B cell (primary cell): ENCODE data around the gene FTO. TPM values are rescaled to one million over a fixed set of nuclear protein-coding genes. Genes with fewer than 3 reads are reported as not detected.

Source experiments
- ATAC-seq: fragments of 200-7000 bp; cut with Tn5 transposase; one replicate; pipeline ENCODE4 v1.10.0; 2021; ENCODE audit warnings: low read depth, mild to moderate bottlenecking, moderate number of reproducible peaks, moderate library complexity
- CTCF ChIA-PET: fragments of 350-600 bp; sonication (Branson Sonifier 250); formaldehyde crosslinking; loops from one replicate; lab custom pipeline; 2021; ENCODE audit warnings: antibody characterized with exemption, inconsistent platforms; lab: Charles Lee
- POLR2A ChIA-PET: fragments of 350-600 bp; sonication (Branson Sonifier 250); formaldehyde crosslinking; loops from one replicate; lab custom pipeline; 2021; ENCODE audit warnings: antibody characterized with exemption; lab: Charles Lee
- DNase-seq: peaks from one replicate; pipeline ENCODE4 v3.0.0; 2013
- H2AFZ ChIP-seq: 2 replicates; pipeline ENCODE4 v1.6.1; 2012; ENCODE audit warnings: mild to moderate bottlenecking, low read depth, low read length; ENCODE audit not compliant: insufficient read depth, poor library complexity, severe bottlenecking
- H3K27ac ChIP-seq, 2 donors: 1 replicate in 1 of 2; 2 replicates in 1 of 2; pipeline ENCODE4 v1.5.1; 2012 to 2013; ENCODE audit warnings: low read length in 2 of 2, mild to moderate bottlenecking in 2 of 2, moderate library complexity in 1 of 2
- H3K27me3 ChIP-seq, 4 experiments: fragments of 200-600 bp in 1 of 4; sonication (generic) in 1 of 4; replicated peaks in 1 of 4; 1 replicate in 2 of 4; 2 replicates in 2 of 4; pipeline versions ENCODE4 v1.6.1 to v1.7.0; 2013 to 2016; ENCODE audit warnings: low read length in 3 of 4, mild to moderate bottlenecking in 2 of 4, mixed read lengths in 1 of 4, moderate library complexity in 1 of 4; ENCODE audit not compliant: insufficient read depth in 4 of 4, control insufficient read depth in 3 of 4; ENCODE audit errors: control extremely low read depth in 1 of 4
- H3K36me3 ChIP-seq, 2 experiments: replicated peaks in 1 of 2; 1 replicate in 1 of 2; 2 replicates in 1 of 2; pipeline versions ENCODE4 v1.6.1 to v1.7.1; 2013; ENCODE audit warnings: low read length in 1 of 2; ENCODE audit not compliant: insufficient read depth in 2 of 2, control insufficient read depth in 1 of 2; ENCODE audit errors: control extremely low read depth in 1 of 2, extremely low read depth in 1 of 2
- H3K4me1 ChIP-seq, 2 donors: fragments of 200-600 bp in 1 of 2; sonication (generic) in 1 of 2; 1 replicate in 1 of 2; 2 replicates in 1 of 2; pipeline versions ENCODE4 v1.5.1 to v1.6.1; 2013 to 2017; ENCODE audit warnings: low read length in 2 of 2; ENCODE audit not compliant: control insufficient read depth in 2 of 2, insufficient read depth in 2 of 2
- H3K4me2 ChIP-seq: replicated peaks from 2 replicates; pipeline ENCODE3; 2012; ENCODE audit warnings: mild to moderate bottlenecking, low read depth, low read length; ENCODE audit not compliant: poor library complexity, severe bottlenecking
- H3K4me3 ChIP-seq, 5 experiments: fragments of 200-600 bp in 1 of 5; sonication (generic) in 1 of 5; 1 replicate in 3 of 5; 2 replicates in 2 of 5; pipeline versions ENCODE4 v1.5.1 to v1.7.0; 2011 to 2016; ENCODE audit warnings: low read length in 4 of 5, mild to moderate bottlenecking in 4 of 5, low read depth in 2 of 5, control low read depth in 1 of 5, moderate library complexity in 1 of 5; ENCODE audit not compliant: insufficient read depth in 1 of 5; ENCODE audit errors: control extremely low read depth in 1 of 5, extremely low read depth in 1 of 5
- H3K79me2 ChIP-seq: fragments of 200-600 bp; sonication (generic); one replicate; pipeline ENCODE4 v1.6.0; 2016; ENCODE audit warnings: low read length; ENCODE audit not compliant: control insufficient read depth, insufficient read depth
- H3K9ac ChIP-seq: fragments of 200-600 bp; sonication (generic); 2 replicates; pipeline ENCODE4 v1.6.1; 2017; ENCODE audit warnings: mild to moderate bottlenecking, low read length, moderate library complexity
- H3K9me3 ChIP-seq, 3 donors: one replicate each; pipeline versions ENCODE4 v1.6.1 to v1.7.1; 2013; ENCODE audit warnings: low read length in 2 of 3; ENCODE audit not compliant: control insufficient read depth in 2 of 3, insufficient read depth in 1 of 3; ENCODE audit errors: control extremely low read depth in 1 of 3
- H4K20me1 ChIP-seq: 2 replicates; pipeline ENCODE4 v1.6.0; 2012; ENCODE audit warnings: mild to moderate bottlenecking, low read length; ENCODE audit not compliant: insufficient read depth, control insufficient read depth, poor library complexity, severe bottlenecking
- H3K27ac Mint-ChIP-seq: one replicate; pipeline ENCODE4 v1.8.0; 2021; ENCODE audit warnings: mixed read lengths
- H3K27me3 Mint-ChIP-seq: one replicate; pipeline ENCODE4 v1.8.0; 2021; ENCODE audit warnings: mixed read lengths
- H3K4me1 Mint-ChIP-seq: one replicate; pipeline ENCODE4 v1.8.0; 2021; ENCODE audit warnings: mixed read lengths
- H3K4me3 Mint-ChIP-seq: one replicate; pipeline ENCODE4 v1.8.0; 2021; ENCODE audit warnings: mixed read lengths
- H3K9me3 Mint-ChIP-seq: one replicate; pipeline ENCODE4 v1.8.0; 2022; ENCODE audit warnings: mixed read lengths; ENCODE audit not compliant: insufficient read depth
- EZH2 ChIP-seq: IDR thresholded peaks from 2 replicates; pipeline ENCODE4 v1.6.1; 2012; ENCODE audit warnings: borderline replicate concordance, low read depth, mild to moderate bottlenecking, moderate library complexity, low read length; ENCODE audit not compliant: insufficient read depth, poor library complexity, severe bottlenecking
- WGBS: methylation state at CpG from one replicate; pipeline ENCODE4 v1.1.5; 2013; ENCODE audit warnings: missing lambda C conversion rate; ENCODE audit not compliant: insufficient coverage; 5-methylcytosine and 5-hydroxymethylcytosine counted together
- intact Hi-C: fragments of 100-400 bp; cut with micrococcal nuclease; formaldehyde crosslinking; loops from one replicate; pipeline ENCODE4 v1.10.0; 2022
- polyA plus RNA-seq: library from polyadenylated mRNA; depleted of rRNA; stranded (reverse); fragments of >200 nt; gene quantifications from 2 replicates; pipeline ENCODE4 v1.2.3, GENCODE V29; 2012
- total RNA-seq, 2 donors: library from RNA; stranded (reverse); fragments of 120-200 nt in 1 of 2; gene quantifications; 1 replicate in 1 of 2; 2 replicates in 1 of 2; pipeline versions ENCODE4 v1.2.3 to v1.2.4, GENCODE V29; 2013 to 2022
- TF ChIP-seq, protein P1 (sequence below): fragments of 200-600 bp; IDR thresholded peaks from one replicate; pipeline ENCODE4 v1.8.0; 2022; ENCODE audit warnings: antibody characterized with exemption, mild to moderate bottlenecking

The FTO gene
- total and polyA plus RNA-seq, 2 donors (not counting 1 experiment from before 2014, with no cell fraction given): 26.5 to 68.5 TPM

DNA sequence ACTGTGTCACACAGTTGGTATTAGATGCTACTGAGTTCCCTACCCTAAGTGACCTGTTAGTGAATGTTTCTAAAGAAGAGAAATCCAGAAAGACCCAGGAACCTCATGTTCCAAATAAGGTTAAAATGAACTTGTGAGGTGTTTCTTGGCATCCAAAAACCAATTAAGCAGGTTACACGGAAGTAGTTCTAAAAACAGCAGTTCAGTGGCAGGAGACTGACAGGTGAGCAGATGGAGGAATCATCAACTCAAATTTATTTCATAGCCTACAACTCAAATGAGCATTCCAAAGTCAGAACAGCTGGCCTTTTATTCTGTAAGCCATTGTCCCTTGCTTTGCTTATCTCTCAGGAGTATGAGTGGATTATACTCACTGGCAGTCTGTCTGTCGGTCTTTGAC, 394.3 kb downstream of the FTO start:
- Mint-ChIP-seq H3K9me3 (peaks cover 5% of the 10 kb centered on the region), H3K4me1 (no peaks in the 10 kb centered on the region), H3K27ac (no peak overlapping the region), H3K4me3 (no peak overlapping the region), H3K27me3 (no peaks in the 10 kb centered on the region)
- no peak for ATAC-seq
- Histone ChIP-seq H3K9ac (no peak overlapping the region), H4K20me1 (no peaks in the 10 kb centered on the region), H3K27ac (no peak overlapping the region), H3K4me1 (no peaks in the 10 kb centered on the region), H3K36me3 (peaks cover 0 to 4% of the 10 kb centered on the region in 2 experiments), H3K4me3 (no peak overlapping the region), H3K79me2 (no peaks in the 10 kb centered on the region), H3K27me3 (no peaks in the 10 kb centered on the region), H3K4me2 (no peak overlapping the region), H2AFZ (no peak overlapping the region), H3K9me3 (peaks cover 0 to 16% (median 5%) of the 10 kb centered on the region in 3 donors)
- WGBS: 83% methylated on average over 1 of the region's 2 CpGs
- ChIA-PET POLR2A (no interaction called here), CTCF (no interaction called here)
- TF ChIP-seq EZH2: no peak
- TF ChIP-seq, protein P1, sequence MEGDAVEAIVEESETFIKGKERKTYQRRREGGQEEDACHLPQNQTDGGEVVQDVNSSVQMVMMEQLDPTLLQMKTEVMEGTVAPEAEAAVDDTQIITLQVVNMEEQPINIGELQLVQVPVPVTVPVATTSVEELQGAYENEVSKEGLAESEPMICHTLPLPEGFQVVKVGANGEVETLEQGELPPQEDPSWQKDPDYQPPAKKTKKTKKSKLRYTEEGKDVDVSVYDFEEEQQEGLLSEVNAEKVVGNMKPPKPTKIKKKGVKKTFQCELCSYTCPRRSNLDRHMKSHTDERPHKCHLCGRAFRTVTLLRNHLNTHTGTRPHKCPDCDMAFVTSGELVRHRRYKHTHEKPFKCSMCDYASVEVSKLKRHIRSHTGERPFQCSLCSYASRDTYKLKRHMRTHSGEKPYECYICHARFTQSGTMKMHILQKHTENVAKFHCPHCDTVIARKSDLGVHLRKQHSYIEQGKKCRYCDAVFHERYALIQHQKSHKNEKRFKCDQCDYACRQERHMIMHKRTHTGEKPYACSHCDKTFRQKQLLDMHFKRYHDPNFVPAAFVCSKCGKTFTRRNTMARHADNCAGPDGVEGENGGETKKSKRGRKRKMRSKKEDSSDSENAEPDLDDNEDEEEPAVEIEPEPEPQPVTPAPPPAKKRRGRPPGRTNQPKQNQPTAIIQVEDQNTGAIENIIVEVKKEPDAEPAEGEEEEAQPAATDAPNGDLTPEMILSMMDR: no peak
- intact Hi-C loops: no loop called here
- no peak for DNase-seq

DNA sequence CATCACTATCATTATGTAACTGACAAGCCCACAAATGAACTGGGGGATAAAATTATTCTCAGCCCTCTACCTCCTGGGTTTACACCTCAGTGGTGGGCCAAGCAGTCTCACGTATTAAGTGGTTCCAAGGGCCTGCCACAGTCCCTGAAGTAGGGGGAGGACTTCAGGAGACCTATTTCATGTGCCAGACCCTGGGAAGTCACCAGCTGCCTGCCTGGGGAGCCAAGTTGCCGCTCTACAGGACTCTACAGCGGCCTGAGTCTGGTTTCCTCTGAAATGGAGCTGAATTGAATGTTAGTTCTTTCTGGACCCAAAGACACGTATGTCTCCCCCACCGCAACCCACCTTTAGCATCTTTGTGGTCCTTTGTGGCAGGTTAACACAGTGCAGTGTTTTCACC, 395.7 kb downstream of the FTO start:
- no peaks in the 10 kb centered on the region for H3K79me2 ChIP-seq
- intact Hi-C loops: no loop called here

More for the DNA sequence above, 395.7 kb downstream of the FTO start:
- 97% methylated on average over 4 of the region's 5 CpGs for WGBS
- Histone ChIP-seq H3K9ac (no peak overlapping the region), H2AFZ (no peak overlapping the region), H3K4me2 (no peak overlapping the region), H3K9me3 (peaks cover 0 to 10% (median 5%) of the 10 kb centered on the region in 3 donors), H3K27me3 (no peaks in the 10 kb centered on the region), H3K36me3 (peaks cover 0 to 4% of the 10 kb centered on the region in 2 experiments), H3K27ac (no peak overlapping the region), H3K4me1 (no peaks in the 10 kb centered on the region), H4K20me1 (no peaks in the 10 kb centered on the region), H3K4me3 (no peak overlapping the region)
- TF ChIP-seq, protein P1: no peak
- TF ChIP-seq EZH2: no peak
- H3K27me3 Mint-ChIP-seq: no peaks in the 10 kb centered on the region
- ATAC-seq (no peak), DNase-seq (no peak)
- ChIA-PET CTCF (no interaction called here), POLR2A (no interaction called here)
- H3K27ac Mint-ChIP-seq: no peak overlapping the region
- no peaks in the 10 kb centered on the region for H3K4me1 Mint-ChIP-seq
- H3K4me3 Mint-ChIP-seq: no peak overlapping the region
- H3K9me3 Mint-ChIP-seq: peaks cover 5% of the 10 kb centered on the region
